ENCODE data around the gene MRPS35.

The MRPS35 gene

GRCh38 chr12:27790179-27790578 lies 79.5 kb downstream of the MRPS35 start:
- no peak overlapping the region for H3K4me3 ChIP-seq (ENCODE audit: low read depth, low read length)
- TF ChIP-seq, protein P1, sequence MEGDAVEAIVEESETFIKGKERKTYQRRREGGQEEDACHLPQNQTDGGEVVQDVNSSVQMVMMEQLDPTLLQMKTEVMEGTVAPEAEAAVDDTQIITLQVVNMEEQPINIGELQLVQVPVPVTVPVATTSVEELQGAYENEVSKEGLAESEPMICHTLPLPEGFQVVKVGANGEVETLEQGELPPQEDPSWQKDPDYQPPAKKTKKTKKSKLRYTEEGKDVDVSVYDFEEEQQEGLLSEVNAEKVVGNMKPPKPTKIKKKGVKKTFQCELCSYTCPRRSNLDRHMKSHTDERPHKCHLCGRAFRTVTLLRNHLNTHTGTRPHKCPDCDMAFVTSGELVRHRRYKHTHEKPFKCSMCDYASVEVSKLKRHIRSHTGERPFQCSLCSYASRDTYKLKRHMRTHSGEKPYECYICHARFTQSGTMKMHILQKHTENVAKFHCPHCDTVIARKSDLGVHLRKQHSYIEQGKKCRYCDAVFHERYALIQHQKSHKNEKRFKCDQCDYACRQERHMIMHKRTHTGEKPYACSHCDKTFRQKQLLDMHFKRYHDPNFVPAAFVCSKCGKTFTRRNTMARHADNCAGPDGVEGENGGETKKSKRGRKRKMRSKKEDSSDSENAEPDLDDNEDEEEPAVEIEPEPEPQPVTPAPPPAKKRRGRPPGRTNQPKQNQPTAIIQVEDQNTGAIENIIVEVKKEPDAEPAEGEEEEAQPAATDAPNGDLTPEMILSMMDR (IDR thresholded peaks at IDR 0.05; ENCODE audit: low read depth, low read length) = no peak
- no peak for DNase-seq (ENCODE audit: low read depth, low spot score)
- in situ Hi-C loops (cut with HindIII; ENCODE audit: low sequenced_read_pairs) = no loop called here

GRCh38 chr12:27794818-27795584 lies 84.4 kb downstream of the MRPS35 start:
- no peak overlapping the region for H3K4me3 ChIP-seq (ENCODE audit: low read depth, low read length)
- in situ Hi-C loops (cut with HindIII; ENCODE audit: low sequenced_read_pairs) = no loop called here
- TF ChIP-seq, protein P1 (IDR thresholded peaks at IDR 0.05; ENCODE audit: low read depth, low read length) = no peak
- no peak for DNase-seq (ENCODE audit: low read depth, low spot score)

- no peak overlapping the region for H3K4me3 ChIP-seq (ENCODE audit: low read depth, low read length)
- TF ChIP-seq, protein P1 (IDR thresholded peaks at IDR 0.05; ENCODE audit: low read depth, low read length) = no peak
- DNase-seq (ENCODE audit: low read depth, low spot score) = no peak
- in situ Hi-C loops (cut with HindIII; ENCODE audit: low sequenced_read_pairs) = no loop called here
These were observed 85.5 kb downstream of the MRPS35 start for GRCh38 chr12:27796128-27796527.

DNA sequence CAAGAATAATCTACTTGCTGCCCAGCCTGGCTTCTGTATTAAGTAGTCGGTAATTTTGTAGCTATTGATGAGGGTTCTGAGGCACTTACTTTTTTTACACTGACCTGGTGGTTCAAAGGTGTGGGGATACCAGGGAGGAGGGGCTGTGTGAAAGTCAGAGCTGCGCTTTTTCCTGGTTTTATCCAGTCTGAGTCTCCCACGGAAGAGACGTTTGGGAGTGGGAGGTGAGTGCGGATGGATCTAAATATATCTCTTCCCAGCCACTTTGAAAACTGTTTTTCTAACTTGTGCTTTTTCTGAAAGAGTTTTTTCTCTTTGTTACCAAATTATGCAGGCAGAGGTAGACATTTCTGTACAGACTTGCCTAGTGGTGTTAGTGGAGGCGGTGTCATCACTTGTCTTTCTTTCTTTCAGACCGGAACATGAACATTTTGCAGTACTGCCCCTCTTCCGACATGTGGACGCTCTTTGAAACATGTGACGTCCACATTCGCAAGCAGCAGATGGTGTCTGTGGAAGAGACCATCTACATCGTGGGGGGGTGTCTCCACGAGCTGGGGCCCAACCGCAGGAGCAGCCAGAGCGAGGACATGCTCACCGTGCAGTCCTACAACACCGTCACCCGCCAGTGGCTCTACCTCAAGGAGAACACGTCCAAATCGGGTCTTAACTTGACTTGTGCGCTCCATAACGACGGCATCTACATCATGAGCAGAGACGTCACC lies 86.8 kb downstream of the MRPS35 start:
- DNase-seq (ENCODE audit: low read depth, low spot score) = no peak
- H3K4me3 ChIP-seq (ENCODE audit: low read depth, low read length) = no peak overlapping the region
- TF ChIP-seq, protein P1 (IDR thresholded peaks at IDR 0.05; ENCODE audit: low read depth, low read length) = no peak
- in situ Hi-C loops (cut with HindIII; ENCODE audit: low sequenced_read_pairs) = no loop called here

DNA sequence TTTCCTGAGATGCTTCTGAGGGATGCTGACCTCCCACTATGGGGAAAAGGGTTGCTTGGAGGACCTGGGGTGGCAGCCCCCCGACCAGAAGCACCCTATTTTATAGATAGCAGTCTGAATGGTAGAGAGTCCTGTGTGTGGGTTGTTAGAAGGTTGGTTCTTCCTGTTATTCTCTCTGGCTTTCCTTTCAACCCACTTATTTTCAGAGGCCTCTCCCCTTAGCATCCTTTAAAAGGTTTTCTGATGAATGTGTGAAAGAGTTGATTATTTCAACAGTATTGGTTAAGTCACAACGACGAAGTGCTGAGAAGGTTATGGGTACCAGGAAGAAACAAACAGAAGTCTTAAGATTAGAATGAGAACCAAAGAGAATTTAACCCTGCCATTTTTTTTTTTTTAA lies 90.2 kb downstream of the MRPS35 start:
- TF ChIP-seq, protein P1 (IDR thresholded peaks at IDR 0.05; ENCODE audit: low read depth, low read length) = no peak
- no peak for DNase-seq (ENCODE audit: low read depth, low spot score)
- in situ Hi-C loops (cut with HindIII; ENCODE audit: low sequenced_read_pairs) = no loop called here
- H3K4me3 ChIP-seq (ENCODE audit: low read depth, low read length) = no peak overlapping the region

DNA sequence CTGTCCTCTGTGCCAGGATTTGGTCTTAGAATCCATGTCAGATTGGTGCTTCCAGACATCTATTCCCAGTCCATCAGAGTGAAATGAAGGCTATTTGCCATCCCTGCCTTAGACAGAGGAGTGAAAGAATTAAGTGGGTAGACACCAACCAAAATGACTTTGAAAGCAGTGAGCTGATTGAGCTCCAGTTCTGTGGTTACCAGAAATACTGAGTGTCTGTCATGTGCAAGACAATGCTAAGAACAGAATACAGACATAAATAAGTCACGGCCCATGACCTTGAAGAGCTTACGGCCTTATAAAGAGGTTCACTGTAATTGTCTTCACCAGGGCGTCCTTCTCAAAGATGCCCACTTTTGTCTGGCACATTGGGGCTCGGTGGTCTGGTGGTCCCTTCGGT lies 91.0 kb downstream of the MRPS35 start:
- H3K4me3 ChIP-seq (ENCODE audit: low read depth, low read length) = no peak overlapping the region
- no peak for DNase-seq (ENCODE audit: low read depth, low spot score)
- in situ Hi-C loops (cut with HindIII; ENCODE audit: low sequenced_read_pairs) = no loop called here
- TF ChIP-seq, protein P1 (IDR thresholded peaks at IDR 0.05; ENCODE audit: low read depth, low read length) = no peak
